GM12865 (cell line): Measurements from ENCODE around the gene ADAM20.

ENCODE experiments used
- DNase-seq: peaks from one replicate; pipeline ENCODE4 v3.0.0; 2010; ENCODE audit warnings: low read depth
- H3K4me3 ChIP-seq: 2 replicates; pipeline ENCODE4 v1.5.1; 2011; ENCODE audit warnings: mild to moderate bottlenecking, low read depth, low read length, control low read depth
- CTCF ChIP-seq: IDR thresholded peaks from 2 replicates; pipeline ENCODE4 v1.5.1; 2011; ENCODE audit warnings: low read length, control low read depth, low read depth, inconsistent platforms; ENCODE audit not compliant: insufficient read depth; ENCODE audit errors: missing control alignments

Gene ADAM20

GRCh38 chr14:70558356-70558755 lies 23.6 kb upstream of the ADAM20 start:
- H3K4me3 ChIP-seq, result no peak overlapping the region
- TF ChIP-seq CTCF, result no peak
- DNase-seq, result no peak

DNA sequence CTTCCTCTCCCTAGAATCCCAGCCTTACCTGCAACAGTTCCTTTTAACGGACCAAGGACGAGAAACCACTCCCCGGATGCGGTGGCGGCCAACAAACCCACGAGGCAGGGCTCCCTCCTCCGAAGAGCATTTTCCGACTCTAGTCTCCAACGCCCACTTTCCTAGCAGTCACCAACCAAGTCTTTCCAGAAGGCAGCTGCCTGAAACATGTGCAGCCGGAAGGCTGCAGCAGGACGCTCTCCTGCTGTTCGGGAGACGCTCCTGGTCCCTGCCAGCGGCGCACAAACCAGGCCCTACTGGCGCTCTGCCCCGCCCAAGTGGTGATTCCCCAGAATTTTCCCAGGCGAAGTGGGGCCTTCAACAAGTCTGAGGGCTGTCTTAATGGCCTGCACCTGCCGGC lies 21.1 kb upstream of the ADAM20 start:
- DNase-seq, result no peak
- H3K4me3 ChIP-seq, result no peak overlapping the region

DNA sequence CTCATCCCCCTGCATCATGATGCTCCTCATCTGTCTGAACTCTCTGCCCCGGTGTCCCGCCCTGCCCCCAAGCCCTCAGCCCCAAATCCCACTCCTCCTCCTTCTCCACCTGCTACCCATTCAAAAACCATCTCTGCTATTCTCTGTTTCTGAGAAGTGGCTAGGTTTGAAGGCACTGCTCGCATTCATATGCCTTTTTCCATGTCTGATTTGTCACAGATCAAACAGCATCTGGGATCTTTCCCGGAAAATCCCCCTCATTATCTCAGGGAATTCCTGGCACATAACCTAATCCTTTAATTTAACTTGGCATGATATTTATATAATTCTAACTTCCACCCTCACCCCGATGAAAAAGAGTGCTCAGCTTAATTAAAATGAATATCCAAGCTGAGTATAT lies 3.3 kb upstream of the ADAM20 start:
- no peak for DNase-seq
- no peak overlapping the region for H3K4me3 ChIP-seq
- TF ChIP-seq CTCF, result no peak

More for the DNA sequence above, 21.1 kb upstream of the ADAM20 start:
- TF ChIP-seq CTCF, result no peak

DNA sequence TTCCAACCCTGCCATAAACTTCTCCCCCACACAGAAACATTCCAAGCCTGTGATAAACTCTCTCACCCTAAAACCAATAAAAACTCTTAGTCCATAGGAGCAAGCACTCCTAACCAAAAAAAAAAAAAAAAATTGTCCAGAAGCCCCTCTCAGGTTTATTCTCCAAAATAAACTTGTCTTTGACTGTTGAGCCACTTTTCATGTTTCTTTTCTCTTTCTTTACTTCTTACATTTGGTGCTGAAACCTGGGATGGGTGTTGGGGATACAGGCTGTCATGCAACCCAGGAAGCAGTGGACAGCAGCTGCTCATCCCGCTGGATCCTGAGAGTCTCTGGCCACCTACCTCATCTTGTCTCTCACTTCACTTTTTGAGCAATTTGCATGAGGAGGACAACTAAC lies 2.0 kb upstream of the ADAM20 start:
- no peak for DNase-seq
- no peak overlapping the region for H3K4me3 ChIP-seq
- TF ChIP-seq CTCF, result no peak

DNA sequence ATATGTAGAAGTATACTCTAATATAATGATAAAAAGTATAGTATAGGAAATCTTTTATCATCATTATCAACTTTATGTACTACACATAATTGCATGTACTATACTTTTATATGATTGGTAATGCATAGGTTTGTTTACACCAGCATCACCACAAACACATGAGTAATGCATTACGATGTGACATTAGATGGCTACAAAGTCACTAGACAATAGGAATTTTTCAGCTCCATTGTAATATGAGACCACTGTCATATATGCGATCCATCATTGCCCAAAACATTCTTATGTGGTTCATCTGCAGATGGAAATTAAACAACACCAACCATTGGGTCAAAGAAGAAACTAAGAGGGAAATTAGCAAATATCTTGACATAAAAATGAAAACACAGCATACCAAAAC lies 4.4 kb downstream of the ADAM20 start:
- DNase-seq, result no peak
- no peak for TF ChIP-seq CTCF

DNA sequence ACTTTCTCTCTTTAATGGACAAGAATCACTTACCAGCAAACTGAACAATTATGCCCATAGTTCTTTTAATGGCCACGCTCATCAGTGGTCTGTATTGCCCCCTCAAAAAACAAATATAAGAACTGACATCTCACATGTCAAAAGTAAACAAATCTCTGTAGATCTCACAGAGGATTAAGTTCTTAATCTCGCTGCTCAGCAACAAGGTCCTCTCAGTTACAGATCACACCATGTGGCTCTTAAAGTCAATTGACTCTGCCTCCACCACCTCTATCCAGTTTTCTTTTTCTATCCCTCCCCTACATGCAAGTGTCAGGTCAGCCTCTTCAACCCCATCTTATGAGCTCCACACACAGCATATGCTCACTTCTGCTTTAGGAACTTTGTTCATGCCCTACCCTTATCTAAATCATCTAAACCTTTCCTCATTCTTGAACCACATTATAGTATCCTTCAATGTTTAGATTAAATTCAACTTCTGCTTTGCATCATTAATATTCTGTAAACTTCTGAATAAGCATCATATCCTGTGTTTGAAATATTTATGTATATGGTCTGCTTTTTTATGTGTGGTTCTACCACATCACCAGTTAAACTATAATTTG lies 7.2 kb downstream of the ADAM20 start:
- no peak for DNase-seq
- H3K4me3 ChIP-seq, result no peak overlapping the region
- no peak for TF ChIP-seq CTCF

More for the DNA sequence above, 4.4 kb downstream of the ADAM20 start:
- no peak overlapping the region for H3K4me3 ChIP-seq

DNA sequence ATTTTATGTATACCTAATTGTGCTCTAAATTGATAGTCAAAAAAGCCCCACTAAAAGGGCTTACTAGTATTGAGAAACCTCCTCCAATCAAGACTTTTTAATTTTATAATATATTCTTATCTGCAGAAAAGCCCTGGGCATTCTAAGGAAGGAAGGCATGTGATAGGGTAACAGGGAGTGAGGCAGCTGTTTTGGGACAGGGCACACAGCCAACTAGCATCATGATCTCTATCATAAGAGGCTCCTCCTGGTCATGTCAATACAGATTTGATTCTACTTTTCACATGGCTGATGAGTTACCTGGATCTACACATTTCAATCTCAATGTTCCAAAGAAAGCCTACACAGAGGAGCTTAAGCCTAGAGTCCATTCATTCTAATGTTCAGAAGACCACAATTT lies 9.1 kb downstream of the ADAM20 start:
- TF ChIP-seq CTCF, result no peak
- H3K4me3 ChIP-seq, result no peak overlapping the region
- DNase-seq, result no peak
